Osteoblast (primary cell): Measurements from ENCODE around the gene CREB5. TPM values are rescaled to one million over a fixed set of nuclear protein-coding genes. Genes with fewer than 3 reads are reported as not detected.

ENCODE experiments used
- DNase-seq: peaks from one replicate; pipeline ENCODE4 v3.0.0; 2011; ENCODE audit warnings: low spot score, mixed read lengths; ENCODE audit not compliant: insufficient read length; ENCODE audit errors: missing footprints
- H2AFZ ChIP-seq: 2 replicates; pipeline ENCODE4 v1.6.0; 2011; ENCODE audit warnings: mild to moderate bottlenecking, low read length
- H3K27ac ChIP-seq: 2 replicates; pipeline ENCODE4 v1.5.1; 2011; ENCODE audit warnings: mild to moderate bottlenecking, low read depth, low read length, moderate library complexity
- H3K27me3 ChIP-seq: 2 replicates; pipeline ENCODE4 v1.6.0; 2012; ENCODE audit warnings: mild to moderate bottlenecking, control low read depth, inconsistent platforms, low read length, moderate library complexity; ENCODE audit not compliant: insufficient read depth
- H3K36me3 ChIP-seq: 2 replicates; pipeline ENCODE4 v1.5.1; 2011; ENCODE audit warnings: mild to moderate bottlenecking, low read length, control low read depth, moderate library complexity; ENCODE audit not compliant: insufficient read depth
- H3K4me1 ChIP-seq: 2 replicates; pipeline ENCODE4 v1.5.1; 2011; ENCODE audit warnings: mild to moderate bottlenecking, low read length, control low read depth, moderate library complexity; ENCODE audit not compliant: insufficient read depth
- H3K4me2 ChIP-seq: 2 replicates; pipeline ENCODE4 v1.6.0; 2011; ENCODE audit warnings: mild to moderate bottlenecking, low read length; ENCODE audit not compliant: insufficient read depth
- H3K4me3 ChIP-seq: fragments of 200-600 bp; sonication (generic); 3 replicates; pipeline ENCODE4 v1.5.1; 2012; ENCODE audit warnings: mild to moderate bottlenecking, low read length, inconsistent platforms; ENCODE audit not compliant: insufficient read depth
- H3K79me2 ChIP-seq: 2 replicates; pipeline ENCODE4 v1.6.0; 2012; ENCODE audit warnings: mild to moderate bottlenecking, low read length, control low read depth, inconsistent platforms; ENCODE audit not compliant: insufficient read depth
- H3K9me3 ChIP-seq: 2 replicates; pipeline ENCODE4 v1.5.1; 2011; ENCODE audit warnings: low read depth, low read length, control low read depth
- H4K20me1 ChIP-seq: 2 replicates; pipeline ENCODE4 v1.6.0; 2012; ENCODE audit warnings: mild to moderate bottlenecking, low read length, control low read depth; ENCODE audit not compliant: insufficient read depth
- total RNA-seq: library from RNA; depleted of rRNA; stranded (reverse); fragments of >200 nt; gene quantifications from 2 replicates; pipeline ENCODE4 v1.2.3, GENCODE V29; 2012
- TF ChIP-seq, protein P1 (sequence below): IDR thresholded peaks from 2 replicates; pipeline ENCODE4 v1.5.1; 2011; ENCODE audit warnings: mild to moderate bottlenecking, low read depth, low read length, moderate library complexity; ENCODE audit errors: extremely low read depth

The CREB5 gene
- total RNA-seq, 1 donor: 5.1 TPM

DNA sequence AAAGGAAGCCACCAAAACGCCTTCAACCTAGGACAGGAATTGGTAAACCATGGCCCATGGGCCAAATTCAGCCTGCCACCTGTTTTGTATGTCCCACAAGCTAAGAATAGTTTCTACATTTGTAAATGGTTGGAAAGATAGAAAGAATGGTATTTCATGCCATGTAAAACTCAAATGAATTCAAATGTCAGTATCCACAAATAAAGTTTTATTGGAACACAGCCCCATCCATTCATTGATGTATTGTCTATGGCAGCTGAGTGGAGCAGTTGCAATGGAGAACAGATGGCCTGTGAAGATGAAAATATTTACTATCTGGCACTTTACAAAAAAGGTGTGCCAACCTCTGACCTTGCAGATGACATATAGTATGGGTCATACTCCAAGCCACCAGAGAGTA lies 236.9 kb downstream of the CREB5 start:
- no peaks in the 10 kb centered on the region for H3K27me3 ChIP-seq
- H3K79me2 ChIP-seq: no peaks in the 10 kb centered on the region
- H2AFZ ChIP-seq: no peak overlapping the region
- H3K4me2 ChIP-seq: no peak overlapping the region
- H3K4me1 ChIP-seq: no peaks in the 10 kb centered on the region
- TF ChIP-seq, protein P1, sequence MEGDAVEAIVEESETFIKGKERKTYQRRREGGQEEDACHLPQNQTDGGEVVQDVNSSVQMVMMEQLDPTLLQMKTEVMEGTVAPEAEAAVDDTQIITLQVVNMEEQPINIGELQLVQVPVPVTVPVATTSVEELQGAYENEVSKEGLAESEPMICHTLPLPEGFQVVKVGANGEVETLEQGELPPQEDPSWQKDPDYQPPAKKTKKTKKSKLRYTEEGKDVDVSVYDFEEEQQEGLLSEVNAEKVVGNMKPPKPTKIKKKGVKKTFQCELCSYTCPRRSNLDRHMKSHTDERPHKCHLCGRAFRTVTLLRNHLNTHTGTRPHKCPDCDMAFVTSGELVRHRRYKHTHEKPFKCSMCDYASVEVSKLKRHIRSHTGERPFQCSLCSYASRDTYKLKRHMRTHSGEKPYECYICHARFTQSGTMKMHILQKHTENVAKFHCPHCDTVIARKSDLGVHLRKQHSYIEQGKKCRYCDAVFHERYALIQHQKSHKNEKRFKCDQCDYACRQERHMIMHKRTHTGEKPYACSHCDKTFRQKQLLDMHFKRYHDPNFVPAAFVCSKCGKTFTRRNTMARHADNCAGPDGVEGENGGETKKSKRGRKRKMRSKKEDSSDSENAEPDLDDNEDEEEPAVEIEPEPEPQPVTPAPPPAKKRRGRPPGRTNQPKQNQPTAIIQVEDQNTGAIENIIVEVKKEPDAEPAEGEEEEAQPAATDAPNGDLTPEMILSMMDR: no peak
- no peaks in the 10 kb centered on the region for H3K36me3 ChIP-seq
- no peaks in the 10 kb centered on the region for H4K20me1 ChIP-seq
- DNase-seq: no peak
- H3K4me3 ChIP-seq: no peak overlapping the region
- H3K9me3 ChIP-seq: no peaks in the 10 kb centered on the region
- no peak overlapping the region for H3K27ac ChIP-seq

DNA sequence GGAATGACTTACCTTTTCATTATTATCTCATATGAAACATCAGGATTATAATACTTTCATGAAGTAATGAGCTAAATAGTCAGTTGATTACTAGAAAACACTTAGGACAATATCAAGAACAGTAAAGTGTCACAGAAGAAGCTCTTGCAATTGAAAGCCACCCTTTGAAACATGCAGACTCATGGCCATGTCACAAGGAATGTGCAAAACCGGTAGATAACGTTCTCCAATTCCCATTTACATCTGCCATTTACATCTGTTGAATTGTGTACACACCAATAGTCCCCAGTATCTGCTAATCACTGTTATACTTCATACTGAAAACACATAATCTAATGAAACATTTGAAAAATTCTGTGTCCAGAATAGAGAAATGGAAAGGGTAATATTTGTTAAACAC lies 237.5 kb downstream of the CREB5 start:
- H3K9me3 ChIP-seq: no peaks in the 10 kb centered on the region
- DNase-seq: peak; percentile 8
- H3K27me3 ChIP-seq: no peaks in the 10 kb centered on the region

DNA sequence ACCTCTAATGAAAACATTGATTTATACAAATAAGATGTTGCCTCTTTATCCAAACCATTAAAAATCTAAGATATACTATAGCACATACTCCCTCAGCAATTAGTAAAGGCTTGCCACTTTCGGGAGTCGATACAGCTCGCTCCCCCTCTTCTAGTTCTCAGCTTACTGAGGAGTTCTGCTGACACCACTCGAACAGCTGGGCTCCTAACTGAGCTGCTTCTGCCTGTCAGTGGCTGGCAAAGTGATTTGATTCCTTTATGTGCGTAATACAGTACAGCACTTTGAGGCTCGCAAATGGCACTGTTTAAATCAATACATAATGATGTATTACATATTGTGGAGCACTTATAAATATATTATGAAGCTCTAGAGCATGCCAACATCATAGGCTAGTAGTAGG lies 241.8 kb downstream of the CREB5 start:
- Histone ChIP-seq H3K27me3 (no peaks in the 10 kb centered on the region), H3K4me1 (no peaks in the 10 kb centered on the region), H4K20me1 (no peaks in the 10 kb centered on the region), H3K4me3 (no peak overlapping the region), H2AFZ (no peak overlapping the region), H3K36me3 (no peaks in the 10 kb centered on the region), H3K79me2 (no peaks in the 10 kb centered on the region), H3K9me3 (no peaks in the 10 kb centered on the region), H3K27ac (no peak overlapping the region), H3K4me2 (no peak overlapping the region)
- TF ChIP-seq, protein P1: no peak
- no peak for DNase-seq

More for the DNA sequence above, 237.5 kb downstream of the CREB5 start:
- Histone ChIP-seq H3K4me3 (no peak overlapping the region), H3K4me1 (no peaks in the 10 kb centered on the region), H3K36me3 (no peaks in the 10 kb centered on the region), H3K27ac (no peak overlapping the region), H2AFZ (no peak overlapping the region), H4K20me1 (no peaks in the 10 kb centered on the region), H3K4me2 (no peak overlapping the region), H3K79me2 (no peaks in the 10 kb centered on the region)
- TF ChIP-seq, protein P1: no peak

DNA sequence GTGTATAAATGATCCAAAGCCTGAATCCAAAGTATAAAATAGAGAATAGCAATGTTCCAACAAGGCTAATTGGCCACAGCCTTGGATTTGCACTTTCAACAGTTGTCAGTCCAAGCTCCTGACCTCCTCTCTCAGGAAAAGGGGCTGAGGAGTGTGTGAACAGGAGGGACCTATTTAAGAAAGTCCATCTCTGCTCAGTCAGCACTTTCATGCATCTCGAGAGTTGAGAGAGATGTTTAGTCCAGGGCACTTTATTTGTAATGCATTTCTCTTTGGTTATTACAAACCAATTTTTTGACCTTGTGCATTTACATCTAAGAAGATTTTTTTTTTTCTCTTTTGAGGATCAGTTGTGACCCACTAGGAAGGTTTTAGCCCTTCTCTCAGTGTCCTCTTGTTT lies 244.2 kb downstream of the CREB5 start:
- Histone ChIP-seq H2AFZ (no peak overlapping the region), H3K36me3 (no peaks in the 10 kb centered on the region), H3K9me3 (no peaks in the 10 kb centered on the region), H3K27ac (no peak overlapping the region), H3K4me1 (no peaks in the 10 kb centered on the region), H4K20me1 (no peaks in the 10 kb centered on the region), H3K4me2 (no peak overlapping the region), H3K4me3 (no peak overlapping the region), H3K27me3 (no peaks in the 10 kb centered on the region), H3K79me2 (no peaks in the 10 kb centered on the region)
- TF ChIP-seq, protein P1: no peak
- peak; percentile 43 for DNase-seq
